Uterus (tissue), 4 donors: ENCODE results near the gene GMPS. TPM values are rescaled to one million over a fixed set of nuclear protein-coding genes. Genes with fewer than 3 reads are reported as not detected.

Source experiments
- DNase-seq, 2 donors: peaks; one replicate each; pipeline ENCODE4 v3.0.0-alpha.2; 2019 to 2020
- H3K27ac ChIP-seq, 2 donors: fragments of 200-600 bp; sonication (generic); 1 replicate in 1 of 2; 2 replicates in 1 of 2; pipeline ENCODE4 v1.5.1; 2016 to 2018
- H3K27me3 ChIP-seq, 2 donors: fragments of 200-600 bp; sonication (generic); one replicate each; pipeline ENCODE4 v1.5.1; 2018 to 2019; ENCODE audit warnings: control low read depth in 1 of 2
- H3K36me3 ChIP-seq, 2 donors: fragments of 200-600 bp; sonication (generic); one replicate each; pipeline ENCODE4 v1.5.1; 2019; ENCODE audit warnings: control low read depth in 1 of 2
- H3K4me1 ChIP-seq, 2 donors: fragments of 200-600 bp; sonication (generic); one replicate each; pipeline ENCODE4 v1.5.1; 2018 to 2019; ENCODE audit warnings: control low read depth in 1 of 2
- H3K4me3 ChIP-seq, 2 donors: fragments of 200-600 bp; sonication (generic); 1 replicate in 1 of 2; 2 replicates in 1 of 2; pipeline ENCODE4 v1.5.1; 2018 to 2019; ENCODE audit warnings: mild to moderate bottlenecking in 1 of 2
- H3K9me3 ChIP-seq, 2 donors: fragments of 200-600 bp; sonication (generic); one replicate each; pipeline ENCODE4 v1.5.1; 2019; ENCODE audit warnings: control low read depth in 1 of 2
- CTCF ChIP-seq, 4 experiments: fragments of 200-600 bp in 2 of 4; fragments of 450-650 bp in 2 of 4; sonication (generic) in 2 of 4; IDR thresholded peaks; one replicate each; pipeline ENCODE4 v1.5.1; 2016 to 2019; ENCODE audit warnings: antibody characterized with exemption in 4 of 4, mild to moderate bottlenecking in 2 of 4, moderate library complexity in 1 of 4
- POLR2A ChIP-seq, 2 donors: fragments of 450-650 bp; IDR thresholded peaks; one replicate each; pipeline ENCODE4 v1.6.1; 2016; ENCODE audit warnings: antibody characterized with exemption in 2 of 2, mild to moderate bottlenecking in 1 of 2, moderate library complexity in 1 of 2
- intact Hi-C: fragments of 100-400 bp; cut with DNase I; formaldehyde crosslinking; loops from one replicate; pipeline ENCODE4 v1.15.1; 2023; ENCODE audit warnings: low total_unique reads
- total RNA-seq, 4 donors: library from RNA; depleted of rRNA in 3 of 4; stranded (reverse); fragments of >200 nt in 3 of 4; gene quantifications; one replicate each; pipeline versions ENCODE4 v1.1.0 to v1.2.4, GENCODE V29; 2014 to 2023
- donor health status: DM: yes; HTN: yes; CAD: no.

Gene GMPS
- total RNA-seq, 4 donors from 2014 or later = 10.5 to 71.7 (median 51.3) TPM

GRCh38 chr3:155870945-155871745 is 695 bp downstream of the GMPS start:
- TF ChIP-seq CTCF (IDR thresholded peaks at IDR 0.05) = no peak
- no peak for TF ChIP-seq POLR2A (IDR thresholded peaks at IDR 0.05)
- Histone ChIP-seq H3K9me3 (no peaks in the 10 kb centered on the region), H3K4me1 (peaks cover 0 to 7% of the 10 kb centered on the region in 2 donors), H3K4me3 (peak overlapping the region; percentile 91 to 94), H3K27ac (peak overlapping the region; percentile 96 to 98), H3K27me3 (no peaks in the 10 kb centered on the region), H3K36me3 (no peaks in the 10 kb centered on the region)
- intact Hi-C loops = loop anchor here (10.0 kb wide), 1 partner anchor 66 kb away; the partner anchor contains the start of gene C3orf33
- peak; percentile 50 to 51 for DNase-seq

- Histone ChIP-seq H3K27ac (peak overlapping the region; percentile 96 to 98), H3K4me3 (peak overlapping the region; percentile 91 to 94), H3K27me3 (no peaks in the 10 kb centered on the region), H3K9me3 (no peaks in the 10 kb centered on the region), H3K4me1 (peaks cover 0 to 7% of the 10 kb centered on the region in 2 donors), H3K36me3 (no peaks in the 10 kb centered on the region)
- intact Hi-C loops = loop anchor here (10.0 kb wide), 1 partner anchor 67 kb away; the partner anchor contains the start of gene C3orf33
- DNase-seq = no peak
- no peak for TF ChIP-seq CTCF (IDR thresholded peaks at IDR 0.05)
- no peak for TF ChIP-seq POLR2A (IDR thresholded peaks at IDR 0.05)
Measured at GRCh38 chr3:155871746-155872158, 1.3 kb downstream of the GMPS start.

- Histone ChIP-seq H3K9me3 (no peaks in the 10 kb centered on the region), H3K4me1 (peaks cover 0 to 7% of the 10 kb centered on the region in 2 donors), H3K27ac (peak overlapping the region in 1 of 2 donors; percentile 96), H3K27me3 (no peaks in the 10 kb centered on the region), H3K4me3 (no peak overlapping the region), H3K36me3 (no peaks in the 10 kb centered on the region)
- TF ChIP-seq CTCF (IDR thresholded peaks at IDR 0.05) (no peak), POLR2A (IDR thresholded peaks at IDR 0.05) (no peak)
- no peak for DNase-seq
- intact Hi-C loops = loop anchor here (10.0 kb wide), 1 partner anchor 68 kb away; the partner anchor contains the start of gene C3orf33
Measured at GRCh38 chr3:155872904-155873646, 2.6 kb downstream of the GMPS start.

GRCh38 chr3:155876037-155876436 is 5.6 kb downstream of the GMPS start:
- Histone ChIP-seq H3K27ac (no peak overlapping the region), H3K4me1 (peaks cover 0 to 11% of the 10 kb centered on the region in 2 donors), H3K9me3 (no peaks in the 10 kb centered on the region), H3K36me3 (no peaks in the 10 kb centered on the region), H3K27me3 (no peaks in the 10 kb centered on the region), H3K4me3 (no peak overlapping the region)
- intact Hi-C loops = loop anchor here (10.0 kb wide), 1 partner anchor 71 kb away; the partner anchor contains the start of gene C3orf33
- no peak for DNase-seq
- TF ChIP-seq POLR2A (IDR thresholded peaks at IDR 0.05) (no peak), CTCF (IDR thresholded peaks at IDR 0.05) (no peak)
